ENCODE results near the gene CD300LF. TPM values are rescaled to one million over a fixed set of nuclear protein-coding genes. Genes with fewer than 3 reads are reported as not detected.

The CD300LF gene
- total RNA-seq, 2 donors from 2014 or later, result 1.0 to 1.1 TPM

GRCh38 chr17:74671031-74671771, 41.5 kb downstream of the CD300LF start:
- Histone ChIP-seq H3K27me3 (peaks cover 6% of the 10 kb centered on the region), H3K9ac (ENCODE audit: low read depth in 2 of 2, low read length in 2 of 2) (no peak overlapping the region), H3K4me3 (no peak overlapping the region), H3K36me3 (no peaks in the 10 kb centered on the region), H3K4me1 (no peaks in the 10 kb centered on the region), H3K27ac (no peak overlapping the region), H3K9me3 (no peaks in the 10 kb centered on the region)
- peak; percentile 80 for DNase-seq
- TF ChIP-seq, protein P1, sequence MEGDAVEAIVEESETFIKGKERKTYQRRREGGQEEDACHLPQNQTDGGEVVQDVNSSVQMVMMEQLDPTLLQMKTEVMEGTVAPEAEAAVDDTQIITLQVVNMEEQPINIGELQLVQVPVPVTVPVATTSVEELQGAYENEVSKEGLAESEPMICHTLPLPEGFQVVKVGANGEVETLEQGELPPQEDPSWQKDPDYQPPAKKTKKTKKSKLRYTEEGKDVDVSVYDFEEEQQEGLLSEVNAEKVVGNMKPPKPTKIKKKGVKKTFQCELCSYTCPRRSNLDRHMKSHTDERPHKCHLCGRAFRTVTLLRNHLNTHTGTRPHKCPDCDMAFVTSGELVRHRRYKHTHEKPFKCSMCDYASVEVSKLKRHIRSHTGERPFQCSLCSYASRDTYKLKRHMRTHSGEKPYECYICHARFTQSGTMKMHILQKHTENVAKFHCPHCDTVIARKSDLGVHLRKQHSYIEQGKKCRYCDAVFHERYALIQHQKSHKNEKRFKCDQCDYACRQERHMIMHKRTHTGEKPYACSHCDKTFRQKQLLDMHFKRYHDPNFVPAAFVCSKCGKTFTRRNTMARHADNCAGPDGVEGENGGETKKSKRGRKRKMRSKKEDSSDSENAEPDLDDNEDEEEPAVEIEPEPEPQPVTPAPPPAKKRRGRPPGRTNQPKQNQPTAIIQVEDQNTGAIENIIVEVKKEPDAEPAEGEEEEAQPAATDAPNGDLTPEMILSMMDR (IDR thresholded peaks at IDR 0.05), result no peak
- intact Hi-C loops (cut with DNase I), result no loop called here

DNA sequence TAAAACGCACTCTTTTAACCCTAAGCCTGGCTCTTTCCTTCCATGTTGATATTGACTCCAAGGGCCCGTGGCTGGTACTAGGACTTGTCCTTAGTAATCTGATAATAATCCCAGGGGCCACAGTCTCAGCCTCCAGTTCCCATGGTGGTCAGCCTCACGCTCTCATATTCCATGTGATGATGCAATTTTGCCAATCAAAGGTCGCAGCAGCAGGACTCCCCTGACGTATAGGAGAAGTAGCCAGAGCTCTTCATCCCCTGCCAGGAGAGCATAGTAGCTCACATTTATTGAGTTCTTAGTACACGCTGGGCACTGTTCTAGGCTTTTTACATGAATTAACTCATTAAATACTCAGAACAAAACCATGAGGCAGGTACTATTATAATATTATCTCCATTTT, 42.4 kb downstream of the CD300LF start:
- intact Hi-C loops (cut with DNase I), result no loop called here
- Histone ChIP-seq H3K9ac (ENCODE audit: low read depth in 2 of 2, low read length in 2 of 2) (no peak overlapping the region), H3K36me3 (no peaks in the 10 kb centered on the region), H3K27me3 (peaks cover 6% of the 10 kb centered on the region), H3K9me3 (no peaks in the 10 kb centered on the region), H3K27ac (no peak overlapping the region), H3K4me3 (no peak overlapping the region), H3K4me1 (no peaks in the 10 kb centered on the region)
- DNase-seq, result no peak
- TF ChIP-seq, protein P1 (IDR thresholded peaks at IDR 0.05), result no peak

GRCh38 chr17:74663561-74663960, 49.2 kb downstream of the CD300LF start:
- TF ChIP-seq, protein P1 (IDR thresholded peaks at IDR 0.05), result no peak
- DNase-seq, result no peak
- no peak overlapping the region for H3K9ac ChIP-seq (ENCODE audit: low read depth in 2 of 2, low read length in 2 of 2)
- no peaks in the 10 kb centered on the region for H3K36me3 ChIP-seq
- intact Hi-C loops (cut with DNase I), result no loop called here
- H3K9me3 ChIP-seq, result no peaks in the 10 kb centered on the region
- peaks cover 6% of the 10 kb centered on the region for H3K27me3 ChIP-seq
- H3K4me3 ChIP-seq, result no peak overlapping the region
- no peaks in the 10 kb centered on the region for H3K4me1 ChIP-seq
- no peak overlapping the region for H3K27ac ChIP-seq

- no peak overlapping the region for H3K9ac ChIP-seq (ENCODE audit: low read depth in 2 of 2, low read length in 2 of 2)
Measured at GRCh38 chr17:74659889-74660288, 52.8 kb downstream of the CD300LF start.

GRCh38 chr17:74658620-74659019, 54.1 kb downstream of the CD300LF start:
- intact Hi-C loops (cut with DNase I), result loop anchor here (10.0 kb wide), 1 partner anchor 76 kb away; the partner anchor contains the start of gene RAB37
- Histone ChIP-seq H3K9ac (ENCODE audit: low read depth in 2 of 2, low read length in 2 of 2) (no peak overlapping the region), H3K4me1 (no peaks in the 10 kb centered on the region), H3K36me3 (no peaks in the 10 kb centered on the region), H3K4me3 (no peak overlapping the region), H3K9me3 (no peaks in the 10 kb centered on the region), H3K27me3 (no peaks in the 10 kb centered on the region), H3K27ac (no peak overlapping the region)
- TF ChIP-seq, protein P1 (IDR thresholded peaks at IDR 0.05), result no peak
- no peak for DNase-seq

More at GRCh38 chr17:74659889-74660288, 52.8 kb downstream of the CD300LF start:
- TF ChIP-seq, protein P1 (IDR thresholded peaks at IDR 0.05), result no peak
- H3K27ac ChIP-seq, result no peak overlapping the region
- no peak overlapping the region for H3K4me3 ChIP-seq
- H3K27me3 ChIP-seq, result no peaks in the 10 kb centered on the region
- DNase-seq, result no peak
- H3K9me3 ChIP-seq, result no peaks in the 10 kb centered on the region
- intact Hi-C loops (cut with DNase I), result loop anchor here (10.0 kb wide), 1 partner anchor 75 kb away; the partner anchor contains the start of gene RAB37
- no peaks in the 10 kb centered on the region for H3K36me3 ChIP-seq
- H3K4me1 ChIP-seq, result no peaks in the 10 kb centered on the region
